Mesenteric fat pad (tissue), 1 donor: ENCODE measurements around the gene PBRM1. TPM values are rescaled to one million over a fixed set of nuclear protein-coding genes. Genes with fewer than 3 reads are reported as not detected.

Source experiments
- DNase-seq: peaks from one replicate; pipeline ENCODE4 v3.0.0-alpha.2; 2020; ENCODE audit warnings: low spot score
- total RNA-seq: library from RNA; stranded (reverse); fragmentation: NEBNext Ultra II Directional; extraction: Animal tissue kit (Norgen Biotek cat#: 25700); gene quantifications from one replicate; pipeline ENCODE4 v1.2.1, GENCODE V29; 2021
- donor health status: DM: yes; HTN: yes; CAD: no.

The PBRM1 gene
- total RNA-seq, 1 donor from 2014 or later = 94.0 TPM

DNA sequence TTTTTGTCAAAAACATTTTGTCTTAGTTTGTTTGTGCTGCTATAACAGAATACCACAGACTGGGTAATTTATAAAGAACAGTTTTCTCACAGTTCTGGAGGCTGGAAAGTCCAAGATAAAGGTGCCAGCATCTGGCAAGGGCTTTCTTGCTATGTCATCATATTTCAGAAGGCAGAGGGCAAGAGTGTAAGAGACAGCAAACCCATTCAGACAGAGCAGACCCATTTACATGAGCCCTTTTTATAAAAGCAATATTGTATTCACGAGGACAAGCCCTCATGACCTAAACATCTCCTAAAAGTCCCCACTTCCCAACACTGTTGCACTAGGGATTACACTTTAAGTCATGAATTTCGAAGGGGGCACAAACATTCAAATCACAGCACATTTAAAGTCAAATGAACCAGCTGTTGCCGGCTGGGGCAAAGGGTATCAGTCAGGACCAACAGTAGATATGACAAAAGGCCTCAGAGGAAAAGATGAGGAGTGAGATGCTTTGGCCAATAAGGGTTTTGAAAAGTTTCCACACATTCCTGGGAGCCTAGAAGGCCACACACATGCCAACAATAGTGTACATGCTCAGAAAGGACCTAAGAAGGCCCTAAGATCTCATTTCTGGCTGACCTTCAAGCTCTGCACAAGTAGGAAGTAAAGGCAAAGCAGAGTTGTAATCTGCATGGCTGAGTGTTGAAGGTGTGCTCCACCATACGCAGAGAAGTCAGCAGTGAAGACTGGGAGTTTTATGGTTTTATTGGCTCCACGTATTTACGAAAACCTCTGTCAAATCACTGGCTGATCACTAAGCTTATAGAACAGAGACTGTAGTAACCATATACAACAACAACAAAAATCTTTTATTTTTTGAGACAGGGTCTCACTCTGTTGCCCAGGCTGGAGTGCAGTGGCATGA, 111.4 kb downstream of the PBRM1 start:
- no peak for DNase-seq

DNA sequence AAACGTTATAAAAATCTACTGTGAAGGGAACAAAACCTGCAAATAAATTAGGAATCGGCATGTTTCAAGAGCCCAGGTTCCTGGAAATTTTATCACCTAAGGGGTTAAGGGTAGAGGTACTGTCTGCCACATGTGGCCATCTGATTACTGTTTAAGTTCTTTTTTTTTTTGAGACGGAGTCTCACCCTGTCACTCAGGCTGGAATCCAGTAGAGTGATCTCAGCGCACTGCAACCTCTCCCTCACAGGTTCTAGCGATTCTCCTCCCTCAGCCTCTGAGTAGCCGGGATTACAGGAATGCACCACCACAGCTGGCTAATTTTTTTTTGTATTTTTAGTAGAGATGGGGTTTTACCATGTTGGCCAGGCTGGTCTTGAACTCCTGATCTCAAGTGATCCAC, 113.5 kb downstream of the PBRM1 start:
- no peak for DNase-seq

DNA sequence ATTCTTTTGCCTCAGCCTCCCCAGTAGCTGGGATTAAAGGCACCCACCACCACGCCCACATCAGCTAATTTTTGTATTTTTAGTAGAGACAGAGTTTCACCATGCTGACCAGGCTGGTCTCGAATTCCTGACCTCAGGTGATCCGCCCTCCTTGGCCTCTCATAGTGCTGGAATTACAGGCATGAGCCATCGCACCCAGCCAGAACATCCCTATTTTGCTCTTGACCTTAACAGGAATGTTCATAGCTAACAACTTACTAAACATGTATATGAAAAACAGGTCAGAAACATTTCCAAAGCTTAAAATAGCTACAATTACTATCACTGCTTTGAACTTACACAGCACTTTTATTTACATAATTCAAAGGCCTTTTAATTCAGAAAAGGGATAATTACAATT, 115.6 kb downstream of the PBRM1 start:
- DNase-seq = no peak

DNA sequence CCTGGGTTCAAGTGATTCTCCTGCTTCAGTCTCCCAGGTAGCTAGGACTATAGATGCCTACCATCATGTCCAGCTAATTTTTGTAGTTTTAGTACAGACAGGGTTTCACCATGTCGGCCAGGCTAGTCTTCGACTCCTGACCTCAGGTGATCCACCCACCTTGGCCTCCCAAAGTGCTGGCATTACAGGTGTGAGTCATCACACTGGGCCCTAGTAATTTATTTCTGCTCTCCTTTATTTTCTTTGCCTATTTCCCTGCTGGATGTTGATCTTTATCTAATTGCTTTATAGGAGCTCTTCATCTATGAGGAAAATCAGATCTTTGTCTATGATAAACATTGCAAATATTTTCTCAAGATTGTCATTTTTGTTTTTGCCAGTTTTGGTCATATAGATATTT, 117.6 kb downstream of the PBRM1 start:
- DNase-seq = no peak

DNA sequence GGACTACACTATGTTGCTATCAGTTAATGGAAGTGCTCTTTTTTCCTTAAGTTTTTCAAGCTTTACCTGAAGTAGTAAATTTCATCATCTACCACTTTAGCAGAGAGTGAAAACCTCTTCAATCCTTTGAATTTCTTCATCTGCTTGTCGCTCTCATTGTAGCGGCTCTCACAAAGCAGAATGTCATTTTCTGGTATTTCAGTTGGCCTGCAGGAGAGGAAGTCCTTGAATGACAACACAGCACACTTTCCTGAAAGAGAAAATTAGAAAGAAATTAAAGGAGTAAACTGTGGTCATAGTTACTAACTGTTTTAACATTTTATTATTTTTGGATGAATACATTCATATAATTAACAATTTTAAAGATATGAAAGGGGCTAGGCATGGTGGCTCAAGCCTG, 121.7 kb downstream of the PBRM1 start:
- no peak for DNase-seq

DNA sequence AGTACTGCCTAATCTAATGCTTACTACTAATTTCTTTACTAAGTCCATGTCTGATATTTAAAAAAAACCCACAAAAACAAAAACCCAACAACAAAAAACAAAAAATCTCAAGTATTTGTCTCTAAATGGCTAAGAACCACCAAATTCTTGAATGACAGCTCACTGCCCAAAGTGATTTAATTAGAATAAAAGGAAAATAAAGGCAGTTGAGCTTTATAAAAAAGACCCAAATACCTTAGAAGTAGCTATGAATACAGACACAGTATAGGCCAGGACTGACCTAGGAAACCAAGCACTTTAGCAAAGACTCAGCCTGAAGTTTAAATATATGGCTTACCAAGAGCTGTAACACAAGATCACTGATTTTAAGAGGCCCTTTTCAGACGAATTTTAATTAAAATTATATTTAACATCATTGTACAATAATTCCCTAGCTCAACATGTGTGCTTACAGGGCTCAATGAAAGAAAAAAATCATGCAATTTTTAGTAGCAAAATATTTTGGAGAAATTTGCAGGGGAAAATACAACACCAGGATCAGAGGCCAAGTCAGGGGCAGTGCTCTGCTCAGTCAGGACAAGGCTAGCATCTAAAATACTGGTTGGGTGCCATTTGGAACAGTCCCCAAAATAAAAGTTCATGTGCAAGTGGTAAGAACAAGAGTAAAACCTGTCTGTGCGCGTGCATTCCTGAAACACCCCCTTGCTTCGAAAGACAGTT, 124.5 kb downstream of the PBRM1 start:
- DNase-seq = no peak

DNA sequence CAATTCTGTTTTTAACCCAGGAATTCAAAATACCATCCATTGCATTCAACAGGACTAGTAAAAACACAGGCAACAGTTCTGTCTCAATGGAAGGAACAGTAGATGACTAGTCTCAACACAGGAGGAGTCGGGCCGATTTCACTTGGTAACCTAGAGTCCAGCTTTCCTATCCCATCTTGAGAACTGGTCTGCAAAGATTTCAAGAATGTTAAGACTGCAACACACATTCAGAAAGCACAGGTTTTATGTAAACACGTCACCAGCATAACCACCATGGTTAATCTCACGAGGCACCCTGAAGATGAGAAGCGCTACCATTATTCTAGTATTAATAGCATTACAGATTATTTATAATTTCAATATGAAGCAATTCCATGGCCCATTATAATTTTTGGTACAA, 127.3 kb downstream of the PBRM1 start:
- DNase-seq = no peak

DNA sequence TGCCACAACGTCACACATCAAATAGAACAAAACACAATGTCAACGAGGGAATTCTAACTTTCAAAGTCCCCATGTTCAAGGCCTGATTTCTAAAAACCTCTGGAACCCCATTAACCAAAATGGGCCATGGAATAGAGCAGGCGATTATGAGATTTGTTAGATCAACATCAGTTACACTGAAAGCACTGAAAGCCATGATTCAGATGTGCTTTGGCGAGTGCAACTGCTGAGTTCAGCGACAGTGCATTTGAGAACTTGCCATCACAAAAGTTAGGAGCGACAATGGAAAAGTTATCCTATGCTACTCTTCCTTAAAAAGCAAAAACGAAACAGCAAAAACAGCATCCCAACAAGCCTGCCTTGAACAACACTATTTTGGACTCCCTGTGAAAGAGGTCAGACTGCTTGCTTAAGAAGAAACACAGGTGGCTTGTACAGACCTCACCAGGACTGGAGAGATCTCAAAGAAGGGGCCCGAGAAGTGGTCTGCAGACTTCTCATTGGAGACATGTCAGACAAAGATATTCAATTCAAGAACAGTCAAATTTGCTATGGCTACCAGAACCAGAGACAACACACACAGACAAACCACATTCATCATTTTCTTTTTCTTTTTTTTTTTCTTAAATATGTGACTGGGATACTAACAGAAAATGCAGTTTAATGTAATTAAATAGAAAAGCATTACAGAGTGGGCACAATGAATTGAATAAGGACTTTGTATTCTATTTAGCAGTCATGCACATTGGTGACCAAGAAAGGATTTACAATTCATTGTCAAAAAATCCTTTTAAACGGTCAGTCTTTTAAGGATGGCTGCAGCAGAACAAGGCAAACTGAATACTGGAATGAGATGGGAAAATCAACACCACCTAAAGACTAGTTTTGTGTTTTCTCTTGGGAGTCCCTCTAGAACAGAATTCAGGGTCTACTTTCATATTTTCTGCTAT, 128.4 kb downstream of the PBRM1 start:
- no peak for DNase-seq

DNA sequence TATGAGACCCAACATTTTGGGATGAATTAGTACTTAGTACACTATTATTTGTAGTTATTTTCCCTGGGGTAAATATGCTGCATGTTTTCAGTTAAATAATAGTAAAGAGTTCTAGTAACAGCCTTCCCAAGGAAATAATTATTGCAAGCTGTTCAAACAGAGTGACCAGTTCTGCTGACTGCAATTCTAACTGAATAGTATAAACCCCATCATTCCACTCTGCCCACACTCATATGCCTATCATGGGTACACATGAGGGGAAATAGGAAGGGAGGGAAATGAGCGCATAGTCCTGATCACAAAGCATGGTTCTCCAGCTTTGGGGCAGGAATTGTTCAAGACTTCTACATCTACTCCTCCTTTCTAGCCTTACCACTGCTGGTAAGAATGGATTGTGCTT, 130.7 kb downstream of the PBRM1 start:
- DNase-seq = no peak

DNA sequence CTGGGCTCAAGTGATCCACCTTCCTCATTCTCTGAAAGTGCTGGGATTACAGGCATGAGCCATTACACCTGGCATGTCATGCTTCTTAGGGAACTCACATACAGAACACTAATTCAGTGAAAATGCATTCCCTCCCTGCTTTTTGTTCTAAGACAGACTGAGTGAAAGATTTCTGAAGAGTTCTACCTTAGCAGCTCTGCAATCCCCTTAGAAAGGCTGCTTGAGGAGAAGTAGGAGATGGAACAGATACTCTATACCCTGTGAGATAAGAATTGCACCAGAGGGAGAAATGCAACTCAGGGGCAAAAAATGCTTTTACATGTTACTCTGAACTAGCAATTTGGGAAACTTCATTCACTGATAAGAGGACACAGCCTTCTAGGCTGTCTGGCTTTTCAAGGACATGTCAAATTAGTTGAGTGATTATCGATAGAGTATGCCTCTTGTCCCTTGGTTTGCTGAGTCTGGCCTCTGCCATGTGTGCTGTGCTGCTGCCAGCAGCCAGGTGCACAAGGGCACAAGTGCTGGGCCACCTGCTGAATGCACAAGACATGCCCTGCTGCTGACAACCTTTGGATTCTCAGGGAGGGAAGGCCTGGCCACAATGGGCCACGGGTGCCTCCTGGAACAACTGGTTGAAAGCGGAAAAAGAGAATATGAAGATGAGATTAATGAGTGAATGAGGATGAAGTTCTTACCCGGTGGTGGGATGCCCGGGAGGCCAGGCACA, 131.5 kb downstream of the PBRM1 start:
- DNase-seq = no peak

DNA sequence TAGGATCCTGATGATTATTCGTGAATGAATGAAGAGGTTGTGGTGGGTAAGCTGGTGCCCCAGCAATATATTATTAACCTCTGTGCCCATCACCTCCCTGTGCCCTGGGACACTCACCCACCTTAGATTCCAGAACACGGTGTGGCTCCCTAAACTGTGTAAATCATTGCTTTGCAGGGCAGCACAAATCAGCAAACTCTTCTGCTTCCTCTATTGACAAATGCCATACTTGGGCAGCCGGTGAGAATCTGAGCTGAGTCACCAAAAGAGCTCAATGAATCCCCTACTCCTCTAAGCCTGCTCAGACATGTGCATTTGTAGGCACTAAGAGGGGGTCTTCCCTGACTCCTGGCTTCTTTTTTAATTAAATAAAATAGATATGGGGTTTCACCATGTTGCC, 133.6 kb downstream of the PBRM1 start:
- DNase-seq = no peak

DNA sequence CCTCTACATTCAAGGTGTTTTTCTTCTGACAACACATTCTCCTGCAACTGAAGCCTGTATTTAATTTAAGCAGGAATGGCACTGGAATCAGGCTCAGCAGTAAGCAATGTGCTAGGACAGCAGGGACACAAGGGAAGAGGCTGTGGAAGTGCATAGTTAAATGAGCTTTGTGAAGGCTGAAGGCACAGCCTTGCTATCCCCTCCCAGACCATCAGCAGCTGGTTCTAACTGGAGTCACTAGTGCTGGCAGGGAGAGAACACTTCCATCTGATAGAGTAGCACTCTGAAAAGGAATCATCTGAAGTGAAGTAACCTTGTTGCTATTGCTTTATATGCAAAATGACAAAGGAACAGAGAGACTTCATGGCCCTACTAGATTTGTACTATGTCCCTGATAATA, 134.6 kb downstream of the PBRM1 start:
- DNase-seq = no peak

DNA sequence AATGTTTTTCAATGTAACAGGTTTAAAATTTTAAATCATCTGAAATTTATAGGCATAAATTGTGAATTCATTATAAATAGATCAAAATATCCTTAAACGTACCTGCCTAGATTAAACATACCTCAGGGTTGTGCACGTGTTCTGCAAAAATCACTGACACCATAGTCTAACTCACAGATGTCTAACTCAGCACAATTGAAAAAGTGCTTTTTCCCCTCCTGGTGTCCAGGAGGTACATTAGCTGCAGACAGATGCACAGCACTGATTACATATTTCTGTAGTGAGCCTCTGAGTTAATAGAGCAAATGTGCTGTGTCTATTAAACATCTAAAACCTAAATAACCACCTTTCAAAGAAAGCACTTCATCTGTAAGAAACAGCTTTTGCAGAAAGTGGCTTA, 138.6 kb downstream of the PBRM1 start:
- no peak for DNase-seq

DNA sequence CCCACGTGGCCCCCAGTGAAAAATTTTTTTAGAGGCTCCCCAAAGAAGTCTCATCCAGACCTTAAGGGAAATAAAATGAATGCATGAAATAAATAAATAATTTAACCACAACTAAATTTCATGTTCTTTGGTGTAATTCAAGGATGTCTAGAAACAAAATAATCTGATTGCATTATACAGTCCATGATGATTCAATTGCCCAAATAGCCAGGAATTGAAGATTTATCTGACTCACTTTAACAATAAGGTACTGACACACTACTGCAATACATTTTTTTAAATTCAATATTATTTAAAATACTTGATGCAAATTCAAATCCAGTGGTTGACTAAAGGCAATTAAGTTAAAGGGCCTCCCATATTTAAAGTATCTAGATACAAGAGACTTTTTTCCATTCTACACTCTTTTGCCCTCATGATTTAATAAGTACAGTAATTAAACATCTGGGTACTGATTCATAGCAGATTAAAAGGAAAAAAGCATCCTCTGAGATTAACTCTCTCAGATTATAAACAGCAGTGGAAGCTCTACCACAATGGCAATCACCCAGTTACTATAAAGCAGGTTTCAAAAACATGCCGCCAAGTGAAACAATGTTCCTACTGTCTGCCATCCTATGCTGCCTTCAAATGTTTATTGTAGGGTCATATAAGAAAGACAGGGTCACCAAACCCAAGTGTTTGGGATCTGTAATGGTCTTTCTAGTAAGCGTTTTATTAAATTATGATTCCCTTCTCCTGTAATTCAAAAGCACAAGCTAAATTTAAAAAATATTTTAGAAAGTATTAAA, 139.4 kb downstream of the PBRM1 start:
- no peak for DNase-seq

DNA sequence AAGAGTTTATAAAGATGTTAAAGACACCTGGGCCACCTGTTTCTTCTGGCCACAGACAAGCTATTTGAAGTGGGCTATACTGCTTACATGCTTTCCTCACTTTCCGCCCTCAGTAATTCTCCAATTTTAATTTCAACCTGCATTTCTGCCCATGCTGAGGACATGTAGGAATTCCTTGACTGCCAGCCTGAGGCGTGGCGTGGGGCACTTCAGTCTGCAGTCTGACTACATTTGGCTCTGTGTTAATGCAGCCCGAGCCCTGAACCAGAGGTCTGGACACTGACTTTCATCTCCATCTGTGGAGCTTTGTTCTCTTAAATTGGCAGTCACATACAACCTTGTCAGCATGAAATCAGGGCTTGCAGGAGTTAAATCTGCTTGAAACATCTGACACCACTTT, 140.8 kb downstream of the PBRM1 start:
- DNase-seq = no peak

DNA sequence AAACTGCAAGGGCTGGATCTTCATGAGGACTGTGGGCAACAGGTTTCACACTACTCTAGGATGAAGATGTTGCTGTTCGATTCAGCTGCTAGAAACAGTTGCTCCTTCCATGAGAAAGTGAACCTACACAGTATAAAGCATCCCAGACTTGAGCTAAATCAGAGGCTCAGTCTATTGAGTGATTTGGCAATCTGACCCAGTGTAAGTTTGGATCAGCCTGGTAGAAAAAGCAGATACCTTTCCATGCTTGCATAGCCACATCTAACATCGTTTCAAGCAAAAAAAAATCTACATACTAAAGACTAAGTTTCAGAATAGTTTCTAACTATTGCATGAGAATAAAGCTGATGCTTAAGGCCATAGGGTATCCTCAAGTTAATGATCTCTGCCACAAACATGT, 144.7 kb downstream of the PBRM1 start:
- no peak for DNase-seq

DNA sequence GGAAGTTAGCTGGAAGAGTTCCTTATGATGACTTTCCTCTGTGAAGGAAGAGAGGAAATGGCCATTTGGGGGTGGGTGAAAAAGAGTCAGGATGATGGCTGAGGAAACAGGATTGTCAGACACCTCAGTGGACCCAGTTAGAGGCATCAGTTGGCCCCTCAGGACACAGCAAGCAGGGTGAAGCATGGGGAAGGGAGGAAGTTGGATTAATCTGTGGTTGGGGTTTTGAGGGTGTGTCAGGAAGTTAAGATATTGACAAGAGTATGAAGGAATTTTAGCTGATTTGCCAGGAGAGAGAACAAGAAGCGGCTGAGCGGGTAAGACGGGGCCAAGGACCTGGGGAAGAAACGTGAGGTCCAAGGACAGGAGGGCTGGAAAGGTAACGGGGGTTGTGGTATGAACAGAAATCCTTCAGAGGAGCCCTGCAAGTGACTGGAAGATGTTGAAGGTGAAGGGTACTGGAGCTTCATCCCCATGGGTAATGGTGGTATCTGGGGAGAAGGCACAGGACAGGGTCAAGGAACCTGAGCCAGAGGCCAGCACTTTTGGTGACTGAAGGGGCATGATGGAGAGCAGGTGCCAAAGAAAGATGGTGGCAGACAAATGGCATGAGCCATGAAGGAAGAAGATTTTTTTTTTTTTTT, 146.6 kb downstream of the PBRM1 start:
- no peak for DNase-seq

DNA sequence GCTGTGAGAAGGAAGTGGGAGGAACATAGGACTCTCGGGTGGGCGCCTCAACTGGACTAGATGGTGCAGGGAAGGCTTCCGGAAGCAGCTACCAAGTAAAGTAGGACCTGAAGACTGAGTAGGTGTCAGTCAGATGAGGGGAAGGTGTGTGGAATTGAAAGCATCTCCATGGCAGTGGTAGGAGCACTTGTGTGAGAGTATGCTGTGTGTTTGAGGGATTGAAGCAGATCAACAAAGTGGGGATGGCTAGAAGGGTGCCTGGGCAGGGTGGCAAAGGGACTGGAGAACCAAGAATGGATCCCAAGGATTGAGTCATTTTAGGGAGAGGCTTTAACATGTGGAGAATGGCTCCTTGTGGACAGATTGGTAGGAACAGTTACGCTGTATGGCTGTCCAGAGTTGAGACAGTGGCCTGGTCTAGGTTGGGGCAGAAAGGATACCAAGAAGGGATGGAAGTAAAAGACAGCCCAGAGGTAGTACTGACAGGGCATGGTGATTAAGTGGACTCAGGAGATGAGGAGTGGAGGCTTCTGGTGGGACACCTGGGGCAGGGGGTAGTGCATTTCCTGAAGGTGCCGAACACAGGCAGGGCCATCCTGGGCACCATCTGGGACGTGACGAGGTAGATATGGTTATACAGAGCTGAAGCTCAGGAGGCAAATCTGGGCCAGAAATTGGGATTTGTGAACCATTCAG, 147.8 kb downstream of the PBRM1 start:
- DNase-seq = no peak

DNA sequence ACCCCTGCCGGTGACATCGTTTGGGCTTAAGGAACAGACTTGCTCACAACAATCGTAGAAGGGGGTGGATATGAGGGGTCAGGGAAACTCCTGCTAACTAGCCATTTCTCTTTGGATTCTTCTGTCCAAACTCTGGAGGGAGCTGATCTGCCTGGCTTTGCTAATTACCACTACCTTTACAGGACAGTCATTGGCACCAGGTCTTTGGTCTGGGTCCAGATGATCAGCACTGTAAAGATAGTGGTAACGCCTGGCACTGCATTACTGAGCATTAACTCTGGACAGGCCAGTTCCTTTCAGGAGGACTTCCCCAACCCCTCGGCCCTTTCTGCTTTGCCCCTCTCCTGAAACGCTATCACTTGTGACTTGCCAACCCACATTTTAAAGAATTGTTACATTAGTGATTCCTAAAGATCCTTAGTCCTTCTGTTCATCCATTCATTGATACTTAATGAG, 148.5 kb downstream of the PBRM1 start:
- no peak for DNase-seq
